ENCODE data around the gene DMRT2.

The DMRT2 gene

GRCh38 chr9:1085086-1085485 lies 34.9 kb downstream of the DMRT2 start:
- FAIRE-seq (no peak), DNase-seq (ENCODE audit: extremely low spot score, insufficient read length, low read depth) (no peak)

- no peak for DNase-seq (ENCODE audit: extremely low spot score, insufficient read length, low read depth)
- no peak for FAIRE-seq
Measured at GRCh38 chr9:1086517-1086916, 36.4 kb downstream of the DMRT2 start.

GRCh38 chr9:1087120-1087881 lies 37.1 kb downstream of the DMRT2 start:
- peak; percentile 1 for DNase-seq (ENCODE audit: extremely low spot score, insufficient read length, low read depth)
- no peak for FAIRE-seq

- FAIRE-seq (no peak), DNase-seq (ENCODE audit: extremely low spot score, insufficient read length, low read depth) (no peak)
Measured at GRCh38 chr9:1094749-1095148, 44.6 kb downstream of the DMRT2 start.

GRCh38 chr9:1096155-1096964 lies 46.2 kb downstream of the DMRT2 start:
- DNase-seq (ENCODE audit: extremely low spot score, insufficient read length, low read depth): no peak
- no peak for FAIRE-seq

- FAIRE-seq (no peak), DNase-seq (ENCODE audit: extremely low spot score, insufficient read length, low read depth) (no peak)
Measured at GRCh38 chr9:1098551-1098950, 48.4 kb downstream of the DMRT2 start.

GRCh38 chr9:1100201-1100600 lies 50.0 kb downstream of the DMRT2 start:
- DNase-seq (ENCODE audit: extremely low spot score, insufficient read length, low read depth): no peak
- FAIRE-seq: no peak

- DNase-seq (ENCODE audit: extremely low spot score, insufficient read length, low read depth) (no peak), FAIRE-seq (no peak)
Measured at GRCh38 chr9:1100945-1101344, 50.8 kb downstream of the DMRT2 start.

- DNase-seq (ENCODE audit: extremely low spot score, insufficient read length, low read depth) (no peak), FAIRE-seq (no peak)
Measured at GRCh38 chr9:1101846-1102641, 51.9 kb downstream of the DMRT2 start.

- FAIRE-seq (no peak), DNase-seq (ENCODE audit: extremely low spot score, insufficient read length, low read depth) (no peak)
Measured at GRCh38 chr9:1102642-1102970, 52.4 kb downstream of the DMRT2 start.
